Head of caudate nucleus (tissue), 42 donors: ENCODE data around the gene UBA52.
"Not testable (repeated sequence)": the region's sequence is repeated elsewhere in the genome, so short reads cannot be mapped to it uniquely, and the experiment has no call there.

Experiments used
- DNase-seq, 42 donors: peaks; one replicate each; pipeline versions ENCODE4 v3.0.0 to v3.0.0-alpha.2; 2020 to 2021; ENCODE audit warnings: mixed read lengths in 7 of 42
- intact Hi-C: fragments of 100-400 bp; cut with DNase I; formaldehyde crosslinking; loops from one replicate; pipeline ENCODE4 v1.15.0; 2022

The UBA52 gene

GRCh38 chr19:18588611-18589379 lies 17.1 kb downstream of the UBA52 start, which contains the start of gene REX1BD:
Gene REX1BD, plus strand, starts transcription at chr19:18588798. Its CDS starts 4 bp downstream, at chr19:18588802.
- intact Hi-C loops: loop anchor here (10.0 kb wide), 1 partner anchor 114 kb away; no protein-coding TSS in a partner anchor
- peak; percentile 46 to 92 (median 85) for DNase-seq

DNA sequence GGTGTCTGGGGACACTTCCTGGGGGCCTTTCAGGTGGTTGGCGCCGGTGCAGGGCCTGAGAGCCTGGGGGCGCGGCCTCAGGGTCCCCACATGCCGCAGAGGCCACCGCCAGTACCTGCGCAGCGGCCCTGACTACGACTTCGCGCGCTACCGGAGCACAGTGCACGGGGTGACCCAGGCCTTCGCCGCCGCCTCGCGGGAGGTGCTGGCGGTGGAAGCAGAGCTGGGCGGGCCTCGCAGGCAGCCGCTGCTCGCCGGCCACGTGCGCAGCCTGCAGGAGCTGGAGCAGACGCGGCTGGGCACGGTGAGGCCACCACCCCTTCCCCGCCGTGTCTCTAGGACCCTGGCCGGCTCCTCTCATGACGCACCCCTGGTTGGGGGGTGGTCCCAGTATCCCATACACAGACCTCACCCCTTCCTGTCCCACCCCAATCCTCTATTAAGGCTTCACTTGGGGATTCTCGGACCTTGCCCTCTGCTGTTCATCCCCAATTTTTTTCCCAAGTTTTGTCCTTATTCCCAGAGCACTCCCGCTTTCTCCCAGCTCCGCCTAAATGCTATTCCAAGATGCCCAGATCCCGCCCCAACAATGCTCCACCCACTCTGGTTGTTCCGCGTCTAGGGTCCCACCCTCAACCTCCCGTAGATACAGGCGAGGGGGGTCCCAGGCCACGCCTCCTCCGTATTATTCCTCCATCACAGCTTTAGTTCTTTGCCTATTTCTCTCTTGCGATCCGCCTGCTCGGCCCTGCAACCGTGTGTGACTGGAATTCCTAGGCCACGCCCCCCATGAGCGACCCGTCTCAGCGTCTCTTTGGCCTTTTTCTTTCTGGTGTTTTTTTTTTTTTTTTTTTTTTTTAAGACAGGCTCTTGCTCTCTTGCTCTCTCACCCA lies 18.0 kb downstream of the UBA52 start:
- intact Hi-C loops: loop anchor here (2.0 to 10.0 kb wide), 2 partner anchors 115 to 259 kb away; no protein-coding TSS in a partner anchor
- peak in 38 of 42 donors; percentile 34 to 79 (median 60) for DNase-seq

GRCh38 chr19:18590273-18591272 lies 18.9 kb downstream of the UBA52 start:
- DNase-seq: peak; percentile 76 to 92 (median 85)
- intact Hi-C loops: loop anchor here (2.0 kb wide), 1 partner anchor 258 kb away; no protein-coding TSS in a partner anchor

DNA sequence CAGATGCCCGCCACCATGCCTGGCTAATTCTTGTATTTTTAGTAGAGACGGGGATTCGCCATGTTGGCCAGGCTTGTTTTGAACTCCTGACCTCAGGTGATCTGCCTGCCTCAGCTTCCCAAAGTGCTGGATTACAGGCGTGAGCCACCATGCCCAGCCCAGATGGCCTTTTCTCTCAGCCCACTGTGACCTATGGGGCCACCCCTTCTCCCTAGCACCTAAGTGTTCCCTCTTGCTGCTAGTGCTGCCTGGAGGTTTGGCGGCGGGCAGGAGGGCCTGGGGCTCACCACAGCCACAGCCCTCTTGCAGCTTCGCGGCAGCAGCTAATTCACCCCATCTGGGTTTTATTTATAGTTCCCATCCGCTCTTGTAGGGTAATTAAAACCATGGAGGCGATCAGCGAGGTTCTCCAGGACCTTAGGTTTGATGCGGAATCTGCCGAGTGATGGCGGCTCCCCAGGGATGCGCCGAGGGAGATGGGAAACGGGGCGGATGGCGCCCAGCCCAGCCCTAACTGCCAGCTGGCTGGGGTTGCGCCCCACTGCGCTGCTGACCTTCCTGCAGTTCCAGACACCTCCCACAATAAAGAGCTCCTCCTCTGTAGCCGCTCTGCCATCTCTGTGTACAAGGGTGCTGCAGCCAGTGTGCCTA lies 20.2 kb downstream of the UBA52 start:
- intact Hi-C loops: loop anchor here (2.0 kb wide), 1 partner anchor 257 kb away; no protein-coding TSS in a partner anchor
- DNase-seq: no peak

GRCh38 chr19:18592732-18593131 lies 21.1 kb downstream of the UBA52 start:
- intact Hi-C loops: not testable (repeated sequence)

GRCh38 chr19:18593367-18594095 lies 21.9 kb downstream of the UBA52 start:
- intact Hi-C loops: no loop called here
- DNase-seq: no peak

More at GRCh38 chr19:18592732-18593131, 21.1 kb downstream of the UBA52 start:
- DNase-seq: not testable (repeated sequence)

GRCh38 chr19:18594096-18594823 lies 22.6 kb downstream of the UBA52 start:
- DNase-seq: peak in 39 of 42 donors; percentile 42 to 82 (median 67)
- intact Hi-C loops: no loop called here

DNA sequence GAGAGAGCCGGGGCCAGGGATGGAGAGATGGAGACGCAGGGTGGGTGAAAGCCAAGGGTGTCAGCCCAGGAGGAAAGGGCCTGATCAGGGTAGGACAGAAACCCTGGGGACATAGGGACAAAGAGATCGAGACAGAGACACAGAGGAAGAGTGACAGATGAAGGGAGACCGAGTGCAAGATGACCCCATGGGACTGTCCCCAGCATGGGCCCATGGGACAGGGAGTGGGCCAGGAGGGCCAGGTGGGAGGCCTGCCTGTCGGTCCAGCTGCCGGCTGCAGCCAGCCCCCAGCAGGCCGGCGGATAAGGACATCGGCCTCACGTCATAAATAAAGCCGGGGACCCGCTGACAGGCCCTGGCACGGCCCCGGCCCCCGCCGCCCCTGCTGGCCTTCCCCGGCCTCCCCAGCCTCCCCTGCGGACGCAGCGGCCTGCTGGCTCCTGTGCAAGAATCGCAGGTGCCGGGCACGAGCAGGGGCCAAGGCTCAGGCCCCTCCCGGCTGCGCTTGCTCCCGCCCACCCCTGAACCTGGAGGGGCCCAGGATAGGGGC lies 23.2 kb downstream of the UBA52 start:
- intact Hi-C loops: no loop called here
- DNase-seq: no peak

DNA sequence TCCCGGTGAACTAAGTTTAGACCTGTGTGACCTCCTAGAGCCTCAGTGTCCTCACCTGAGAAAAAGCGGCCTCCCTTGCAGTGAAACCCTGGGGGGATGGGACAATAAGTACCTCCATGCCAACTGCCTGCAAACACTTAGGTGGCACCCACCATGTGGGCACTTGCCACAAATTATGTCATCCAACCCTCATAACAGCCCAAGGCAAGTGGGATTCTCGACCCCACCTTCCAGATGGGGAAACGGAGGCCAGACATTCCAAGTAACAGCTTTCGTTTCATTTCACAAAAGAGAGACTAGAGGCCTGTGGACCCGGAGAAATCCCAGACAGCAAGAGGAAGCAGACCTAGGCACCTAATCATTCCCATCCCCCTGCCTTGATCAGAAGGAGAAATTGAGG lies 23.8 kb downstream of the UBA52 start:
- DNase-seq: no peak
- intact Hi-C loops: no loop called here

DNA sequence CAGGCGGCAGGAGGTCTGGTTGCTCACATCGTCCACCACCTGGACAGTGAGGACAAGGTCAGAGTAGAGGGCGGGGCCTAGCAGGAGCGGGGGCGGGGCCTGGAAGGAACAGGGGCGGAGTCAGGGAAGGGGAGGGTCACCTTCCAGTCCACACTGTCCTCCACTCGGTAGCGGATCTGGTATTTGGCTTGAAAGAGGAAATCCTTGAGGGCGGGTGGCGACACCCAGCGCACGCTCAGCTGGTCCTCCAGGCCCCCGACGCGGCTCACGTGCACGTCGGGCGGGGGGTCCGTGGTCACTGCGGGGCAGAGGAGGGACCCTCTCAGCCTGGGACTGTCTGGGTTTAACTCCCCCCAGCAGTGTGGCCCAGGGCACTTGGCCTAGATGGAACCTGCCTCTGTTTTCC lies 25.1 kb downstream of the UBA52 start:
- intact Hi-C loops: no loop called here

GRCh38 chr19:18597809-18598660 lies 26.4 kb downstream of the UBA52 start:
- no peak for DNase-seq
- intact Hi-C loops: no loop called here

More for the DNA sequence above, 25.1 kb downstream of the UBA52 start:
- peak in 2 of 42 donors; percentile 29 to 50 for DNase-seq

- no peak for DNase-seq
- intact Hi-C loops: no loop called here
Measured at GRCh38 chr19:18599485-18599884, 27.8 kb downstream of the UBA52 start.

DNA sequence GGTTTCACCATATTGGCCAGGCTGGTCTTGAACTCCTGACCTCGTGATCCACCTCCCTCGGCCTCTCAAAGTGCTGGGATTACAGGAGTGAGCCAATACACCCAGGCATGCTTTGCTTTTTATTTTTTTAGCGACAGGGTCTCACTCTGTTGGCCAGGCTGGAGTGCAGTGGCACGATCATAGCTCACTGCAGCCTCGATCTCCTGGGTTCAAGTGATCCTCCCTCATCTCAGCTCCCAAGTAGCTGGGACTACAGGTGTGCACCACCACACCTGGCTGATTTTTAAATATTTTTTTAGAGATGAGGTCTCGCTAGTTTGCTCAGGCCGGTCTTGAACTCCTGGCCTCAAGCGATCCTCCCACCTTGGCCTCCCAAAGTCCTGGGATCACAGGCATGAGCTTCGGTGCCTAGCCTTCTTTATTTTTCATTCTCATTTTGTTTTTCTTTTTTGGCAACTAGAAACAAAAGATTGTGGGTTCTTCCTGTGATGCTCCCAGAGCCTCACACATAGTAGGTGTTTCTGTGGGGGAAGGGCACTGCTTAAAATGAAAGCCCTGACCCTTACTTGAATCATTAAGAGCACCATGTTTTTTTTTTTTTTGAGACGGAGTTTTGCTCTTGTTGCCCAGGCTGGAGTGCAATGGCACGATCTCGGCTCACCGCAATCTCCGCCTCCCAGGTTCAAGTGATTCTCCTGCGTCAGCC lies 29.2 kb downstream of the UBA52 start:
- intact Hi-C loops, DNase-seq: not testable (repeated sequence)

DNA sequence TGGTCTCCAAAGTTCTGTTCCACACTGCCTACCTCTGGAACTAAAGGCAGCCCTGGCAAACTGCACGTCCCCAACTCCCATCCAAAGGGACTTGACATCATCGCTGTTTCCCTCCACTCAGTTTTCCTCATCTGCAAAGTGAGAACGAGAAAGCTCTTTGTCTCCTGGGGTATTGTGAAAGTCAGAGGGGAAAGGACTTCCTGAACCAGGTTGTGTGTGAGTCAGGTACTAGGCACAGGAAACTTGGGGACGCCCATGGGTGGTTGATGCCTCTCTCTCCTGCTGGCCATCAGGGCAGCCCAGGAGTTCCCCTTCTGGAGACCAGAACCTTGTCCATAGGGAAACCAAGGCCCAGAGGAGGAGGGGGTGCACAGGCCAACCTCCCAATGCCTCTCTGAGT lies 30.2 kb downstream of the UBA52 start:
- intact Hi-C loops: no loop called here
- DNase-seq: no peak
